ENCODE results near the gene ZNF133.

Gene ZNF133

DNA sequence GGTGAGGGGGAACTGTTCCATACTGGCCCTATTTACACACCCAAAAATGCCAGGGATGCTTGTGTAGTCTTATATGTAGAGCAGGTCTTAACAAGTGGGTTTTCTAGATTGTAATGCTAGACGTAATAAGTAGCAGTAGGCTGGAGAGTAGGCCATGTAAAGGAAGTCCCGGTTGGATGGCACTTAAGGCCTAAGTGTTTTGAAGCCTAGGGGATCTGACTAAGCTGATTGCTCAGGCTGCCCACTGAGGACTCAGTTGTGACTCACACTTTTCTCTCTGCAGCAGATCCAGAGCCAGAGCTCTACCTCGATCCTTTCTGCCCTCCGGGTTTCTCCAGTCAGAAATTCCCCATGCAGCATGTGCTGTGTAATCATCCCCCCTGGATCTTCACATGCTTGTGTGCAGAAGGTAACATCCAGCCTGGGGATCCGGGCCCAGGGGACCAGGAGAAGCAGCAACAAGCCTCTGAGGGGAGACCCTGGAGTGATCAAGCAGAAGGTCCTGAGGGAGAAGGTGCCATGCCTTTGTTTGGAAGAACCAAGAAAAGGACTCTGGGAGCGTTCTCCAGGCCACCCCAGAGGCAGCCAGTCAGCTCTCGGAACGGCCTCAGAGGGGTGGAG, 26.6 kb downstream of the ZNF133 start:
- H3K36me3 ChIP-seq (ENCODE audit: insufficient read depth, low read length): peaks cover 12% of the 10 kb centered on the region; the same call in 1 of the 2 replicates

DNA sequence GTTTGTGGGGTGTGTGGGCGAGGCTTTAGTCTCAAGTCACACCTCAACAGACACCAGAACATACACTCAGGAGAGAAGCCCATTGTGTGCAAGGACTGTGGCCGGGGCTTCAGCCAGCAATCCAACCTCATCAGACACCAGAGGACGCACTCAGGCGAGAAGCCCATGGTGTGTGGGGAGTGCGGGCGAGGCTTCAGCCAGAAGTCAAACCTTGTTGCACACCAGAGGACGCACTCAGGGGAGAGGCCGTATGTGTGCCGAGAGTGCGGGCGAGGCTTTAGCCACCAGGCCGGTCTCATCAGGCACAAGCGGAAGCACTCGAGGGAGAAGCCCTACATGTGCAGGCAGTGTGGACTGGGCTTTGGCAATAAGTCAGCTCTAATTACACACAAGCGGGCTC, 27.8 kb downstream of the ZNF133 start:
- TF ChIP-seq, protein P1, sequence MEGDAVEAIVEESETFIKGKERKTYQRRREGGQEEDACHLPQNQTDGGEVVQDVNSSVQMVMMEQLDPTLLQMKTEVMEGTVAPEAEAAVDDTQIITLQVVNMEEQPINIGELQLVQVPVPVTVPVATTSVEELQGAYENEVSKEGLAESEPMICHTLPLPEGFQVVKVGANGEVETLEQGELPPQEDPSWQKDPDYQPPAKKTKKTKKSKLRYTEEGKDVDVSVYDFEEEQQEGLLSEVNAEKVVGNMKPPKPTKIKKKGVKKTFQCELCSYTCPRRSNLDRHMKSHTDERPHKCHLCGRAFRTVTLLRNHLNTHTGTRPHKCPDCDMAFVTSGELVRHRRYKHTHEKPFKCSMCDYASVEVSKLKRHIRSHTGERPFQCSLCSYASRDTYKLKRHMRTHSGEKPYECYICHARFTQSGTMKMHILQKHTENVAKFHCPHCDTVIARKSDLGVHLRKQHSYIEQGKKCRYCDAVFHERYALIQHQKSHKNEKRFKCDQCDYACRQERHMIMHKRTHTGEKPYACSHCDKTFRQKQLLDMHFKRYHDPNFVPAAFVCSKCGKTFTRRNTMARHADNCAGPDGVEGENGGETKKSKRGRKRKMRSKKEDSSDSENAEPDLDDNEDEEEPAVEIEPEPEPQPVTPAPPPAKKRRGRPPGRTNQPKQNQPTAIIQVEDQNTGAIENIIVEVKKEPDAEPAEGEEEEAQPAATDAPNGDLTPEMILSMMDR (IDR thresholded peaks at IDR 0.05; ENCODE audit: low read length): no peak
- TF ChIP-seq EZH2 (IDR thresholded peaks at IDR 0.05; ENCODE audit: borderline replicate concordance, low read length): no peak
- Histone ChIP-seq H3K36me3 (ENCODE audit: insufficient read depth, low read length) (peaks cover 12% of the 10 kb centered on the region; the same call in 1 of the 2 replicates), H3K4me2 (ENCODE audit: low read length) (no peak overlapping the region)

More for the DNA sequence above, 26.6 kb downstream of the ZNF133 start:
- H3K9me3 ChIP-seq (ENCODE audit: low read length): no peaks in the 10 kb centered on the region
- no peaks in the 10 kb centered on the region for H3K79me2 ChIP-seq (ENCODE audit: insufficient read depth, low read length)
- TF ChIP-seq EZH2 (IDR thresholded peaks at IDR 0.05; ENCODE audit: borderline replicate concordance, low read length): no peak
- TF ChIP-seq, protein P1 (IDR thresholded peaks at IDR 0.05; ENCODE audit: low read length): no peak
- no peak overlapping the region for H3K9ac ChIP-seq (ENCODE audit: low read length)
- H3K4me1 ChIP-seq (ENCODE audit: insufficient read depth, low read length, severe bottlenecking): no peaks in the 10 kb centered on the region
- H2AFZ ChIP-seq (ENCODE audit: low read length): no peak overlapping the region
- H3K27me3 ChIP-seq (ENCODE audit: insufficient read depth, low read length): no peaks in the 10 kb centered on the region
- no peak overlapping the region for H3K4me3 ChIP-seq (ENCODE audit: low read depth, low read length, poor library complexity, severe bottlenecking)
- H3K9me2 ChIP-seq (ENCODE audit: low read depth, low read length): no peaks in the 10 kb centered on the region
- H3K4me2 ChIP-seq (ENCODE audit: low read length): no peak overlapping the region
- H3F3A ChIP-seq (ENCODE audit: insufficient read depth, low read length): no peaks in the 10 kb centered on the region
- no peaks in the 10 kb centered on the region for H4K20me1 ChIP-seq (ENCODE audit: insufficient read depth, low read length)
- no peak overlapping the region for H3K27ac ChIP-seq (ENCODE audit: low read depth, low read length, poor library complexity, severe bottlenecking)

DNA sequence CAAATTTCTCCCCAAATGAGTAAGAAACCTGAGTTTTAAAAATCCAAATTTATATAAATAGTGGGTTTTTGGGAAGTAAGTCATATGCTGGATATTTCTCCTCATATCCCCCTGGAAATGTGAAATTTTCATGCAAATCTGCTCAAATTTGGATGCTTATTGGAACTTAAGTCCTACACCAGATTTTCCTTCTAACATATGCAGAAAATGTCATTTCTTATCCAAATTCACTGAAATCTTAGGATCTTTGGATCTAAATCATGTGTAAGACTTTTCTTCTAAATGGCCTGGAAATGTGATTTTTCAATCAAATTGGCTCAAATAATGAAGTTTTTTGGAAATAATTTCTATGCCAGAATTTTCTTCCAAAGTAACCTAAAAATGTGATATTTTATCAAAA, 33.0 kb downstream of the ZNF133 start:
- Histone ChIP-seq H2AFZ (ENCODE audit: low read length) (no peak overlapping the region), H3K4me2 (ENCODE audit: low read length) (no peak overlapping the region), H3K9ac (ENCODE audit: low read length) (no peak overlapping the region), H4K20me1 (ENCODE audit: insufficient read depth, low read length) (no peaks in the 10 kb centered on the region), H3K9me3 (ENCODE audit: low read length) (no peaks in the 10 kb centered on the region), H3F3A (ENCODE audit: insufficient read depth, low read length) (no peaks in the 10 kb centered on the region), H3K9me2 (ENCODE audit: low read depth, low read length) (no peaks in the 10 kb centered on the region), H3K27me3 (ENCODE audit: insufficient read depth, low read length) (no peaks in the 10 kb centered on the region), H3K4me1 (ENCODE audit: insufficient read depth, low read length, severe bottlenecking) (peaks cover 9% of the 10 kb centered on the region), H3K27ac (ENCODE audit: low read depth, low read length, poor library complexity, severe bottlenecking) (no peak overlapping the region), H3K36me3 (ENCODE audit: insufficient read depth, low read length) (peaks cover under 1% of the 10 kb centered on the region; the same call in 1 of the 2 replicates), H3K4me3 (ENCODE audit: low read depth, low read length, poor library complexity, severe bottlenecking) (no peak overlapping the region), H3K79me2 (ENCODE audit: insufficient read depth, low read length) (no peaks in the 10 kb centered on the region)
- no peak for TF ChIP-seq EZH2 (IDR thresholded peaks at IDR 0.05; ENCODE audit: borderline replicate concordance, low read length)
- TF ChIP-seq, protein P1 (IDR thresholded peaks at IDR 0.05; ENCODE audit: low read length): no peak

More for the DNA sequence above, 27.8 kb downstream of the ZNF133 start:
- Histone ChIP-seq H3K4me3 (ENCODE audit: low read depth, low read length, poor library complexity, severe bottlenecking) (no peak overlapping the region), H2AFZ (ENCODE audit: low read length) (no peak overlapping the region), H3K9me2 (ENCODE audit: low read depth, low read length) (no peaks in the 10 kb centered on the region), H3K27ac (ENCODE audit: low read depth, low read length, poor library complexity, severe bottlenecking) (no peak overlapping the region), H3K4me1 (ENCODE audit: insufficient read depth, low read length, severe bottlenecking) (no peaks in the 10 kb centered on the region), H4K20me1 (ENCODE audit: insufficient read depth, low read length) (no peaks in the 10 kb centered on the region), H3K9me3 (ENCODE audit: low read length) (no peaks in the 10 kb centered on the region), H3F3A (ENCODE audit: insufficient read depth, low read length) (no peaks in the 10 kb centered on the region), H3K9ac (ENCODE audit: low read length) (no peak overlapping the region), H3K27me3 (ENCODE audit: insufficient read depth, low read length) (no peaks in the 10 kb centered on the region), H3K79me2 (ENCODE audit: insufficient read depth, low read length) (no peaks in the 10 kb centered on the region)

Measured in OCI-LY1 (cell line).